Glomerular visceral epithelial cell (primary cell): Measurements from ENCODE around the gene RACK1.
A peak's percentile ranks its signal among the peaks of the same experiment; 100 is the strongest.

Experiments used
- DNase-seq: peaks from one replicate; pipeline ENCODE4 v3.0.0-alpha.2; 2016; ENCODE audit errors: extremely low spot score

Gene RACK1

DNA sequence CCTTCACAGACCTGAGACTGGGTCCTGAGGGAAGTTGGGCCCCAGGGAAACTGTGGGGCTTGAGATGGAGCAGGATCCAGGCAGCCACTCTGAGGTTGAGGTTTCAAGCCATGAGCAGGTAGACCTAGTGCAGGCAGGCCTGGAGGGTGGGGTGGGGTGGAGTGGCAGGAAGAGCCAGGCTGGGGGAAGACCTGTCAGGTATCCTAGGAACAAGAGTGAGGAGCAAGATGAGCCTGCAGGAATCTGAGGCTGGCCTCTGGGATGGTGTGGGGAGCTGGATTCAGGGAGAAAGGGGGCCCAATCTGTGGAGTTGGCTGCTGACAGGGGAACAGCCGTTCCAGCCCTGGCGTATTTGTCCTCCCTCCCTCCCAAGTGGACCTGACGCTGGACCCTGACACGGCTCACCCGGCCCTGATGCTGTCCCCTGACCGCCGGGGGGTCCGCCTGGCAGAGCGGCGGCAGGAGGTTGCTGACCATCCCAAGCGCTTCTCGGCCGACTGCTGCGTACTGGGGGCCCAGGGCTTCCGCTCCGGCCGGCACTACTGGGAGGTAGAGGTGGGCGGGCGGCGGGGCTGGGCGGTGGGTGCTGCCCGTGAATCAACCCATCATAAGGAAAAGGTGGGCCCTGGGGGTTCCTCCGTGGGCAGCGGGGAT is 9.8 kb downstream of the RACK1 start:
- no peak for DNase-seq

DNA sequence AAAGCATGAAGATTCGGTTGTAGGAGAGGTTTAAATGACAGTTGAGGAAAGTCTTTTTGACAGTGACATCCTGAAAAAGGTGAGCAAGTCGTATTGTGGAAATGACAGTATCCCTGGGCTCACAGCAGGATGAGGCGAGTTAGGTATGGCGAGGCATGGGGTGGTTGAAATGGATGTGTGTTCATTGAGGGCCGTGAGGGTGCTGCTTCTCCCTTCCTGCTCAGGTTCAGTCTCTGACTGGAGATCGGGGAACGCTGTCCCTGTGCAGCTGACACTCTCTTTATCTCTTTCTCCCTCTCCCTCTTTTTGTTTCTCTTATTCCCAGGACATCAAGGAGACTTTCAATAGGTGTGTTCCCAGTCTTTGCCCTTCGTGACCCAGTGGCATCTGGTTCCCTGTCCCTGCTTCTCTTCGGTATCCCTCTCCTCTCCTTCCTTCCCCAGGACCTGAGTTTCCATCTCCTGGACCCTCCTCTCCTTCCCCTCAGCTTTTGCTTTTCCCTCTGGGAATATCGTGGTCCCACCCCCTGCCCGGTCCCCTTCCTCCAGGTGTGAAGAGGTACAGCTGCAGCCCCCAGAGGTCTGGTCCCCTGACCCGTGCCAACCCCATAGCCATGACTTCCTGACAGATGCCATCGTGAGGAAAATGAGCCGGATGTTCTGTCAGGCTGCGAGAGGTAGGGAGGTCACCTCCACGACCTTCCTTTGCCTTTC is 10.5 kb downstream of the RACK1 start:
- DNase-seq: no peak

DNA sequence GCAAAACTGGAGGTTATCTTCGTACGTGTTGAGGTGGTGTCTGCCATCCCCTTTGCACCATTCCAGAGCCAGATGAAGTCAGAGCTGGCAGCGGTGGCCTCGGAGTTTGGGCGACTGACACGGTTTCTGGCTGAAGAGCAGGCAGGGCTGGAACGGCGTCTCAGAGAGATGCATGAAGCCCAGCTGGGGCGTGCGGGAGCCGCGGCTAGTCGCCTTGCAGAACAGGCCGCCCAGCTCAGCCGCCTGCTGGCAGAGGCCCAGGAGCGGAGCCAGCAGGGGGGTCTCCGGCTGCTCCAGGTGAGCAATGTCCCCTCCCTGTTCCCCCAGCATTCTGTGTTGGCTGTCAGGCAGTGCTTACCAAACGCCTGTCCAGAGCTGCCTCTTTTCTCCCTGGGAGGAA is 11.1 kb downstream of the RACK1 start:
- no peak for DNase-seq

DNA sequence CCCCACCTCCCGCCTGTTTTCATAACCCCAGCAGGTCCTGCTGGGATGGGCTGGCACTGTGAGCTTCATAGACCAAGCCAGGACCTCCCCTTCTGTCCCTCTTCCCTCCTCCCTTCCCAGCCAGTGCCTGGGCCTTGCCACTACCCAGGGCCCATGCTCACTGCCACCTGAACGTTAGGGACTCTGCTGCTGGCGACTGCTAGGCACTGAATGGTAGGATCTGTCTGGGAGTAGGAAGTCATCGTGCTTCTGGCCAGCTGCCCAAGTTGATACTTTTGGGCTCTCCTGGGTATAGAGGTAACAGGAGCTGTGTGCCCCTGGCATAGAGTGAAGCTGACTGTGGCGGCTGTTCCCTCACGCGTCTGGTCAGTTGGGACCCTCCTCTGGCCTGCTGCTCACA is 12.3 kb downstream of the RACK1 start:
- no peak for DNase-seq

DNA sequence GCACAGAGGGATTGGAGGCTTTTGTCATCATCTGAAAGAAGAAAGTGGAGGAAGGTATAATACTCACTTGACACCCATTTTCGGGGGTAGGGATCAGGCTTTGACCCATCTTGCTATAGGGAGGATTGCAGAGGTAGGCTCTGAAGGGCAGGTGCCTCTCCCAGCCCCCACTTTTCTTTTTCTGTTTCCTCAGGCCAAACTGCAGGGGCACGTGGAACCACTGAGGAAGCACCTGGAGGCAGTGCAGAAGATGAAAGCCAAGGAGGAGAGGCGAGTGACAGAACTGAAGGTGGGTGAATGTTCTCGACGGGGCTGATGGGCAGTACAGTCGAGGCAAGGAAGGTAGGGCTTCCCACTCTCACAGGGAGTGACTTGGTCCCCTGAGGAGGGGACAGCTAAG is 13.2 kb downstream of the RACK1 start:
- DNase-seq: no peak

DNA sequence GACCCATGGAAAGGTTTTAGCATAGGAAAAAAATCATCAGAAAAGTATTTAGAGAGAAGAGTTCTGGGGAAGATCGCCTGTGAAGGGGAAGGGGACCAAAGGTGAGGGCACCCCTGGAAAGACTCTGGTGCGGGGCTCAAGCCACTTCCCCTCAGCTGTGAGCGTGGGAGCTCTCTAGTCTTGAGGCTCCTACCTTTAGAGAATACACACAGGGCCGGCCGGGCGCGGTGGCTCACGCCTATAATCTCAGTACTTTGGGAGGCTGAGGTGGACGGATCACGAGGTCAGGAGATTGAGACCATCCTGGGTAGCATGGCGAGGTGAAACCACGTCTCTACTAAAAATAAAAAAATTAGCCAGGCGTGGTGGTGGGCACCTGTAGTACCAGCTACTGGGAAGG is 13.7 kb downstream of the RACK1 start:
- no peak for DNase-seq

DNA sequence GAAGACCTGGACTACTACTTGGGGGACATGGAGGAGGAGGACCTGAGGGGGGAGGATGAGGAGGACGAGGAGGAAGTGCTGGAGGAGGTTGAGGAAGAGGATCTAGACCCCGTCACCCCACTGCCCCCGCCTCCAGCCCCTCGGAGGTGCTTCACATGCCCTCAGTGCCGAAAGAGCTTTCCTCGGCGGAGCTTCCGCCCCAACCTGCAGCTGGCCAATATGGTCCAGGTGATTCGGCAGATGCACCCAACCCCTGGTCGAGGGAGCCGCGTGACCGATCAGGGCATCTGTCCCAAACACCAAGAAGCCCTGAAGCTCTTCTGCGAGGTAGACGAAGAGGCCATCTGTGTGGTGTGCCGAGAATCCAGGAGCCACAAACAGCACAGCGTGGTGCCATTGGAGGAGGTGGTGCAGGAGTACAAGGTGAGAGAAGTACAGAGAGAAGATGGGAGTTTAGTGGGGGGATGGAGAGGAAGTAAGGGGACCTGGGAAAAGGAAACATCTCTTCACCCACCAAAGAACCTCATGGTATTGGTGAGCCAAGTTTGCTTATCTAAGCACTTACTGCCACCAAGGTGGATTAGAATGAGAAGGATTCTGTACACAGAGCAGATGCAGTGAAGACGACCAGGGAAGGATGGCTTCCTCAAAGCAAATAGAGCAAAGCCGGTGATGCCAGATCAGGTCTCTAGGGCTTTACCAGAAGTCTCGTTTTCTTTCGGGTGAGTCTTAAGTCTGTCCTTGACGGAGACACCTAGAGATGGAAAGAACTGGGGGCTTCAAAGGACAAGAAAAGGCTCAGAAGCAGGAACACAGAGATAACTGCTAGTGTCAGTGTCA is 19.1 kb downstream of the RACK1 start:
- DNase-seq: no peak

DNA sequence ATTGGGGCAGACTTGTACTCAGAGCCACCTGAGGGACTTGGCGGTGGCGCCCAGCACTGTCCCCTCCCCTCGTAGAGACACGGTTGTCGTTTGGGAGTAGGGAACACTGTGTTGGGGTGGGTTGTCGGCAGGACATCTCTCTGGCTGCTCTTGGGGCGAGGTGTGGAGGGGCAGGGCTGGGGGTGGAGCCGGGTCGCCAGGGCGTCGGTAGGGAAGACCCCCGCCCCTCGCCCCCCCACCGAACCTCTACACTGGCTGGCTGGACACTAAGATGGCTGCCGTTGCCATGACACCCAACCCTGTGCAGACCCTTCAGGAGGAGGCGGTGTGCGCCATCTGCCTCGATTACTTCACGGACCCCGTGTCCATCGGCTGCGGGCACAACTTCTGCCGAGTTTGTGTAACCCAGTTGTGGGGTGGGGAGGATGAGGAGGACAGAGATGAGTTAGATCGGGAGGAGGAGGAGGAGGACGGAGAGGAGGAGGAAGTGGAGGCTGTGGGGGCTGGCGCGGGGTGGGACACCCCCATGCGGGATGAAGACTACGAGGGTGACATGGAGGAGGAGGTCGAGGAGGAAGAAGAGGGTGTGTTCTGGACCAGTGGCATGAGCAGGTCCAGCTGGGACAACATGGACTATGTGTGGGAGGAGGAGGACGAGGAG is 19.8 kb downstream of the RACK1 start:
- no peak for DNase-seq

DNA sequence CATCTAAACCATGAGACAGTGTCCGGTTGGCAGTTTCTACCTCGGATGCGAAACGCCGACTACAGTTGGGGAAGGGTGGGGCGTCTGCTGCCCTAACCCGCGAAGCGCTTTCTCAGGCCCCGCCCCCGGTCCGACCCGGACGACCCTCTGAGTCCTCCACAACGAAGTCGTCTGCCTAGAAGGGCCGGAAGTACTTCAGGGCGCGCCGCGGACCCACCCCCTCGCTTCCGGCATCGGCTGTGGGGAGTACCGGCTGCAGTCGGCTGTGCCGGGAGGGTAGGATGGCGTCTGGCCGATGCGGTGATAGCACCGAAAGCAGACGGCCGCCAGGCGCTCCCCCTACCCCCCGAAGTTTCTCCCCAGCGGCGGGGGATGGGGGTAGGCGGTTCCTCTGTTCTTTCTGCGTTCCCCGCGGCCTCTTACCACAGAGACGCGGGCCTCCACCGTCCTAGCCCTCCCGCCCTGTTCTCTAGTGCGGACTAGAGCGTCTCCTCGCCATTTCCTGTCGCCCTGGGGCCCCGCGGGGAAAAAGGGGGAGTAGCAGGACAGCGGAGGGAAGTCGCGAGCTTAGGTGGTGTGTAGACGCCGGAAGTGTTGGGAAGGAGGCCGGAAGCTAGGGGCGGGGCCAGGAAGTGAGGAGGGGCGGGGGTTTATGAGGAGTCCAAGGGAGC is 20.5 kb downstream of the RACK1 start, which contains the start of gene TRIM41:
TSS of gene TRIM41 (plus strand) at position 224 of the 671 bp plus-strand sequence. CDS start 719 bp downstream, outside the sequence.
- DNase-seq: peak; percentile 100

DNA sequence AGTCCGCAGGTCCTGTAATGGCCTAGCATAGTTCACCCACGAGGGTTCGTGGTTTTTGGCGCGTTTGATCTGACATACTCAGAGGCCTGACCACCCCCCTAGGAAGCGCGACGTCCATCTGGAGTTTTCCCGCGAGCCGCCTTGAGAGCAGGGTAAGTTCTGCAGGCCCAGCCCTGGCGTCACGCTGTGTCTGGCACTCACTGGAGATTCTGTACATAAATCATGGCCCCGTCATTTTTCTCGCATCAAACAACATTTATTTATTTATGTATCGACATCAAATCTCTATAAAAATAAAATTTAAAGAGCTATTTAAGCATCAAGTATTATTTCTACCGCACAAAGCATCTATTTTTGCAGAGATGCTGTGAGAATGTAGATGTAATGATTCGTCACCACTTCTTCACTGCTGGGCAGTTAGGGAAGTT is 21.1 kb downstream of the RACK1 start:
- DNase-seq: no peak

DNA sequence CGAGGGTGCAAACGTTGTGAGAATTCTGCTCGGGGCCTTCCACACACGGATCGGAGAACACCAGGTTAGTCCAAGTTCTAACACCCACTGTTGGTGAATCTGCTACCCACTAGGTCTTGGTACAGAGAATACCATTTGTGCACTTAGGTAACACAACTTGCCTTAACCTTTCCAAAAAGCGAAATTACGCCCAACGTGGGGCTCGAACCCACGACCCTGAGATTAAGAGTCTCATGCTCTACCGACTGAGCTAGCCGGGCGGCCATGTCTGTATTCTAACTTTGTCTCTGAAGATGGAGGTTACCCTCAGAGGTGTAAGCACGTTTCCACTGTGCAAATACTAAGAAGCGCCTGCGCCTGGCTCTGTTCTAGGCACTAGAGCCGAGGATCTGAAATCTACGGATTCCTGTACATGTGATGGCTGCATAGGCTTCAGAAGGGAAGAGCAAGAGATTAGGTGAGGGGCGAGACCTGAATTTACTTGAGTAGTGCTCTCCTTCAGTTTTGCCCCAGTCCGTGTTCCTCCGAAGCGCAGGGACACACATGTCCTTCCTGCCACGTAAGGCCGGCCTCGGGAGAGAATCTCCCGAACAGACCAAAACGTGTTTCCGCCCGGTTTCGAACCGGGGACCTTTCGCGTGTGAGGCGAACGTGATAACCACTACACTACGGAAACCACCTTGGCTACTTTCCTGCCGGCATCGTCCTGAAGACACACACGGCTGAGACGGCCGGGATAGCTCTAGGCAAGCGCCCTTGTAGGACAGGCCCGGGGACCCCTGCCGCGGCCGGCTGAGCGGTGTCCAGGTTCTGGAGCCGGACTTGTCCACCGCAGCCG is 21.7 kb downstream of the RACK1 start:
- DNase-seq: peak; percentile 97

DNA sequence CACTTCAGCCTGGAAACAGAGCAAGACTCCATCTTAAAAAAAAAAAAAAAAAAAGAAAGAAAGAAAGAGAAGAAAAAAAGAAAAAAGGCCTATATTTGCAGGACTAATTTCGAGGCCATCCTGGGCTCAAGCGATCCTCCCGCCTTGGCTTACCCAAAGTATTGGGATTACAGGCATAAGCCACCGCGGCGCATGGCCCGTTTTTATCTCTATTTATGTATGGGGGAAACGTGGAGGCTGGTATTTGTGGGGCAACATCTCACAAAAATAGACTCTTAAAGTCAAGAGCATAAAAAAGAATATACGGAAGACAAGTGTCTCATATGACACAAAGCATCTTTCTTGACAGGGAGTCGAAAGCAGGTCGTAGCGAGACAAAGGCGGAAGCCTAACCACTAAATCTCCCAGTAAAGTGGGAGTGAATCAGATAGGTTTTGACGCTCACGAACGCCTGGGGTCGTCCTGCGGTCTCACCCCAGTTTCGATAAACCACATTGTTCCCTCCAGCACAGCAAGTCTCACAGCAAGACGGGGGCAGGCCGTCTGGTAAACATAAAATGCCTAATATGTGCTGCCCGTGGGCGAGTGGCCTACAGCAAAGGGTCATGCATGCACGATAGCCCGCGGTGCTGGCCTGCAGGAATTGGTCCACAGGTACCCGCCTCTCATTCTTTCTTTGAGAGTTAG is 22.5 kb downstream of the RACK1 start:
- DNase-seq: no peak

DNA sequence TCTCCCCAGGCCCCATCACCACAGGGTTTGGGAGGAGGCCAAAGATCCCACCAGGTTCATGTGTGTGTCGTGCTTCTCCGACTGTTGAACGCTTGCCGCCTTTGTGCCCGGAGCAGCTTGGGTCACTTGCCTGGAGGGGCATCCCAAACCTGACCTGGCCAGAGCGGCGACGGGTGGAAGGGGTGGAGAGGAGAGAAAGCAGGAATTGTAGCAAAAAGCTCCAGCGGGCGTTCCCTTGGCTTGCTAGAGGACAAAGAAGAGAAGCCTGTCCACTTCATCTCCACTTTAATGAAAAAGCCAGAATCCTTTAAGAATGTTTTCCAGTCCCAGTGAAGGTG is 23.6 kb downstream of the RACK1 start:
- no peak for DNase-seq

DNA sequence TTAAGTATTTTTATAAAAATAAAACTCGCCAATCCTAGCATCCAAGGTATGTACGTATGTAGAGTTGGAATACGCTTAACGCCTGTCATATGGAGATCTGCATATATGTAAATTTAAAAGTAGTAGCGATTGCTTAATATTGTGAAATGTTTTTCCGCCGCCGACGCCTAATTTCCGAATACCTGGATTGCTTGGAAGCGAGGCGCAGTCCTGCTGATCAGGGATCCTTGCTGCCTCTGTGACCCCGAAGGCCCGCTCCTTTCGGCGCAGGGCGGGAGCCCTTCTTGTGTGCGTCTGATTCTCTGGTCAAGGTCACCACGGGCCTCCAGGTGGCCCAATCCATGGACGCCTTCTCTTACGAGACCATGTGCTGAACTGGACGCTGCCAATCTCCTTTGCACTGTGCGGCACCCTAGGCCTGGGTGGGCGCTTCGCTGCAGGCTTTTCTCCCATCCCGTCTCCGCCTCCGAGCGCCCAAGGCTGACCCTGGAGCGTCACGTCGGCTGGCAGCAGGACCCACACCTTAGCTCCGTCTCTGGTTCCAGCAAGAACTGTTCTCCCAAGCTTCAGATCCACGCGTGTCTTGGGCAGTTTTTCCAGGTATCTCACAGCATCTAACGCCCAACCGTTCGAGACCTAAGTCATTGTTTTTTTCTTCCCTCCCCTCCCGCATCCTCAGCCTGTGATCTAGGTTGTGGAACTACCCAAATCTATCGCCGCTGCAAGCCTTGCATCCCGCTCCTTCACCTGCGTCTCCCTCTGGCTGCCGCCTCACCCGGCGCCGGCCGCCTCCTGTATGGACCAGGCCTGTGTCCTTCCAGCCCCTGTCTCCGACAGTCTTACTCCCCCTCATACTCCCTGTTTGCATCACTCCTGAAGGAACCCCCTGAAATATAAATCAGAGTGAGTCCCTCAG is 24.2 kb downstream of the RACK1 start:
- DNase-seq: no peak

DNA sequence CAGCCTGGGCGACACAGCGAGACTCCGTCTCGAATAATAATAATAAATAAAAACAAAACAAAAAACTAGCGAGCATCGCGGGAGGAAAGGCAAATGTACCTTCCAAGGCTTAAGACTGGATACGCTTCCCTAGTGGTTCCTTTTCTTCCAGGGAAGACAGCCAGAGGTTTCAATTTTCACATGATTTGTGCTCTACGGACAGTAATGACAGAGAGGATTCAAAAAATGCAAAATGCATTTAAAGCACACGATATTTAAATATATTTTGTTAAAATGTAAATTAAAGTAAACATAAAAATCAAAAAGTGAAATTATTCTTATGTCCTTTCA is 24.9 kb downstream of the RACK1 start:
- DNase-seq: no peak

DNA sequence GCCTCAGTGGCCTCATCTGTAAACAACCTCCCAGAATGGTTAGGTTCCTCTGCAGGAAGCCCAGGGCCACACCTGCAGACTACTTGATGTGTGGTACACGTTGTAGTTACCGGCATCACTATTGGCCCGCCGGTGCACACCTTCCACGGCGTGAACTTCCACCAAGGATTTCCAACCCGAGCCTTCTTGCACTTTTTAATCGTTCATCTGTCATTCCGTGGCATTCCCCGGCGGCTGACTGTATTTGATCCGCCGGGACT is 26.0 kb downstream of the RACK1 start:
- no peak for DNase-seq

DNA sequence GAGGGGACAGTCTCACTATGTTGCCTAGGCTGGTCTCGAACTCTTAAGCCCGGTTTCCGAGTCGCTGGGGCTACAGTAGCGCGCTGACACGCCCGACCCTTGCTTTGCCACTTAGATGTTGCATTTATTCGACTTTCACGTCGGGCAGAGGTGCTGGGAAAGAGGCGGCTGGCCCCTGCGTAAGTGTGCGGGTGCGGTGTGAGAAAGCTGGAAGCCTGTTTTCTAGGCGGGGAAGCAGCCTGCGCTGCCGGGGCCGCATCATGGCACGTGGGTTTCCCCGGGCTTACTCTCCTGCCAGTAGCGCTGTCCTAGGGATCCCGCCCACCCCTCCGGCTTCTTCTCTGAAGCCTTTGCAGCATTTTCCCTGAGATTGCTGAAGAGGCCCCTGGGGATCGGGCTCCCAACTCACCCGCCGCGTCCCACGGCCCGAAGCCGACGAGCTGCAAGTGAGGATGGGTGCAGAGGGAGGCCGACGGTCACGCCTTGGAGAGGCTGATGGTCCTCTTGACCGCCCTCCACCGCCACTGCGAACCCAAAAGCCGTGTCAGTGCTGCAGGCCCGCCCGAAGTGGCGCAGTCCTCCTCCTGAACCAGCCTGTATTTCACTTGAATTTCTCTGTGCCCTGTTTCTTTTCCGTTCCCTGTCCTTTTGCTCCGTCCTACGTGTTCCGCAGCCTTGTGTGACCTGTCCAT is 26.4 kb downstream of the RACK1 start:
- peak; percentile 65 for DNase-seq

DNA sequence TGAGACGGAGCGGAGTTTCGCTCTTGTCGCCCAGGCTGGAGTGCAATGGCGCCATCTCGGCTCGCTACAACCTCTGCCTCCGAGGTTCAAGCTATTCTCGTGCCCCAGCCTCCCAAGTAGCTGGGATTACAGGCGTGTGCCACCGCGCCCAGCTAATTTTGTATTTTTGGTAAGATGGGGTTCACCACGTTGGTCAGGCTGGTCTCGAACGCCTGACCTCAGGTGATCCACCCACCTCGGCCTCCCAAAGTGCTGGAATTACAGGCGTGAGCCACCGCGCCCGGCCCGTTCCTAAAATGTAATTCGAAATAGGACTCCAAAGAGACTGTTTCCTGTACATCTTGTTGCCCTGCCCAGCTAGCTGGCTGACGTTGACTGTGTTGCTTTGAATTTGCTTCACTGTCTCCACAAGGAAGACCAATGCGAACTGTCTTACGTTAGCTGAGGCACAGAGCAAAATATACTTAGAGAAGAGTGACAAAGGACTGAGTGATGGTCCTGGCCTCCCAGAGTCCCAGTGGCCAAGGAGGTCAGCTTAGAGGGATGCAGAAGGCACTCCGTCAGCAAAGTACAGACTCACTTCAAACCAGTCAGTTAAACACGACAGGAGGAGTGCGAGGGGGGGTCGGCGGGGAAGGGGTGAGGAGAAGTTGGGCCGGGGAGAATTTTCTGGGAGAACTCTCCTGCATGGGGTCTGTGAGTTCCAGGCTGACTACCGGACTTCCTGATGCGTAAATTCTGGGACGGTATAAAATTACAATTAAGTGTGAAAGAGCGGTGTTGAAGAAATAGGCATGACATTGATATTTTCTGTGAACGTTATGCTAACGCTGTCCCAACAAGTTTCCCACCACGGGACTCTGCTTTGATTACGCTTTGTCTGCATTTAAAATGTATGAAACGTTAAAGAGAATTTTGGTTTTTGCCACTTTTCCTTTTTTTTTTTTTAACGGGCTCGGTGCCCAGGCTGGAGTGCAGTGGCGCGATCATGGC is 27.4 kb downstream of the RACK1 start:
- DNase-seq: no peak
